Nephron (organoid): ENCODE measurements around the gene SPAG8.

Source experiments
- H3K27ac Mint-ChIP-seq, 3 experiments: 2 replicates each; pipeline ENCODE4 v1.8.0; 2020; ENCODE audit warnings: mixed read lengths in 3 of 3, mild to moderate bottlenecking in 2 of 3, moderate library complexity in 1 of 3
- H3K27me3 Mint-ChIP-seq: 2 replicates; pipeline ENCODE4 v1.8.0; 2021; ENCODE audit warnings: low read depth, mild to moderate bottlenecking, moderate library complexity, mixed read lengths
- H3K36me3 Mint-ChIP-seq: 2 replicates; pipeline ENCODE4 v1.8.0; 2020; ENCODE audit warnings: low read depth, mixed read lengths
- H3K4me1 Mint-ChIP-seq: 2 replicates; pipeline ENCODE4 v1.8.0; 2020; ENCODE audit warnings: mixed read lengths
- H3K4me3 Mint-ChIP-seq, 3 experiments: 2 replicates each; pipeline ENCODE4 v1.8.0; 2020; ENCODE audit warnings: mild to moderate bottlenecking in 3 of 3, mixed read lengths in 3 of 3, moderate library complexity in 2 of 3
- H3K9me3 Mint-ChIP-seq: 2 replicates; pipeline ENCODE4 v1.8.0; 2020; ENCODE audit warnings: mixed read lengths
- TF ChIP-seq, protein P1 (sequence below), 3 experiments: fragments of 200-600 bp; sonication (generic); IDR thresholded peaks; one replicate each; pipeline ENCODE4 v1.5.0; 2021; ENCODE audit warnings: antibody characterized with exemption in 3 of 3; ENCODE audit not compliant: unreplicated experiment in 3 of 3

The SPAG8 gene, protein sequence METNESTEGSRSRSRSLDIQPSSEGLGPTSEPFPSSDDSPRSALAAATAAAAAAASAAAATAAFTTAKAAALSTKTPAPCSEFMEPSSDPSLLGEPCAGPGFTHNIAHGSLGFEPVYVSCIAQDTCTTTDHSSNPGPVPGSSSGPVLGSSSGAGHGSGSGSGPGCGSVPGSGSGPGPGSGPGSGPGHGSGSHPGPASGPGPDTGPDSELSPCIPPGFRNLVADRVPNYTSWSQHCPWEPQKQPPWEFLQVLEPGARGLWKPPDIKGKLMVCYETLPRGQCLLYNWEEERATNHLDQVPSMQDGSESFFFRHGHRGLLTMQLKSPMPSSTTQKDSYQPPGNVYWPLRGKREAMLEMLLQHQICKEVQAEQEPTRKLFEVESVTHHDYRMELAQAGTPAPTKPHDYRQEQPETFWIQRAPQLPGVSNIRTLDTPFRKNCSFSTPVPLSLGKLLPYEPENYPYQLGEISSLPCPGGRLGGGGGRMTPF

DNA sequence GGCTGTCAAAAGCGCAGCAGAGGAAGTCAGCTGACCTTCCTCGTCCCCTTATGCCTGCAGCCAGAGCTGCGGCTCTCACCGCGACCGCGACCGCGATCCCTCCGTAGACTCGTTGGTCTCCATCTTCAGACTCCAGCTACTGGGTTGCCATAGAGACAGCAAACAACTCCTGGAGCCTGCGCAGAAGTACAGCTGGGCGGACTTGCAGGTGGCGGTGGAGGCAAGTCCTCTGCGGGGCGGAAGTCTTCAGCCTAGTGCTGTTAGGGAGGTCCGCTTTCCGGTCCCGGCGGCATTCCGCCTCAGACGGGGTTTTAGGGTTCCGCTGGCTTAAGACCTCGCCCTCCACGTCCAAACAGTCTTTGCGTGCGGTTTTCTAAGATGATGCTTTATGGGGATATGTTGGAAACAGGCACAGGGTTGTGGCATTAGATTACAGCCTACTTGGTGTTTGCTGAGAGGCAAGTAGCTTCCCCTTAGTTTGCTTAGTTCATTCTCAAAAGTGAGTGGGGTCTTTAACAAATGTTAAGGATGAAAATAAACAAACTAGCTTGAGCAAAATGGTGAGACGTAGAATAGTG is at the start of gene SPAG8:
TSS of gene SPAG8 (minus strand) at position 238 of the 578 bp plus-strand sequence. CDS start at position 123, 115 bp downstream.
- TF ChIP-seq, protein P1, sequence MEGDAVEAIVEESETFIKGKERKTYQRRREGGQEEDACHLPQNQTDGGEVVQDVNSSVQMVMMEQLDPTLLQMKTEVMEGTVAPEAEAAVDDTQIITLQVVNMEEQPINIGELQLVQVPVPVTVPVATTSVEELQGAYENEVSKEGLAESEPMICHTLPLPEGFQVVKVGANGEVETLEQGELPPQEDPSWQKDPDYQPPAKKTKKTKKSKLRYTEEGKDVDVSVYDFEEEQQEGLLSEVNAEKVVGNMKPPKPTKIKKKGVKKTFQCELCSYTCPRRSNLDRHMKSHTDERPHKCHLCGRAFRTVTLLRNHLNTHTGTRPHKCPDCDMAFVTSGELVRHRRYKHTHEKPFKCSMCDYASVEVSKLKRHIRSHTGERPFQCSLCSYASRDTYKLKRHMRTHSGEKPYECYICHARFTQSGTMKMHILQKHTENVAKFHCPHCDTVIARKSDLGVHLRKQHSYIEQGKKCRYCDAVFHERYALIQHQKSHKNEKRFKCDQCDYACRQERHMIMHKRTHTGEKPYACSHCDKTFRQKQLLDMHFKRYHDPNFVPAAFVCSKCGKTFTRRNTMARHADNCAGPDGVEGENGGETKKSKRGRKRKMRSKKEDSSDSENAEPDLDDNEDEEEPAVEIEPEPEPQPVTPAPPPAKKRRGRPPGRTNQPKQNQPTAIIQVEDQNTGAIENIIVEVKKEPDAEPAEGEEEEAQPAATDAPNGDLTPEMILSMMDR (IDR thresholded peaks at IDR 0.05; ENCODE audit: unreplicated experiment in 3 of 3): no peak
- Mint-ChIP-seq H3K4me3 (peak within 1 kb of the TSS; percentile 86 to 94 (median 92)), H3K36me3 (peaks cover 7% of the 10 kb centered on the region), H3K9me3 (no peaks in the 10 kb centered on the region), H3K27me3 (no peaks in the 10 kb centered on the region), H3K4me1 (peaks cover 36% of the 10 kb centered on the region), H3K27ac (peak within 1 kb of the TSS; percentile 97 to 99 (median 98))

DNA sequence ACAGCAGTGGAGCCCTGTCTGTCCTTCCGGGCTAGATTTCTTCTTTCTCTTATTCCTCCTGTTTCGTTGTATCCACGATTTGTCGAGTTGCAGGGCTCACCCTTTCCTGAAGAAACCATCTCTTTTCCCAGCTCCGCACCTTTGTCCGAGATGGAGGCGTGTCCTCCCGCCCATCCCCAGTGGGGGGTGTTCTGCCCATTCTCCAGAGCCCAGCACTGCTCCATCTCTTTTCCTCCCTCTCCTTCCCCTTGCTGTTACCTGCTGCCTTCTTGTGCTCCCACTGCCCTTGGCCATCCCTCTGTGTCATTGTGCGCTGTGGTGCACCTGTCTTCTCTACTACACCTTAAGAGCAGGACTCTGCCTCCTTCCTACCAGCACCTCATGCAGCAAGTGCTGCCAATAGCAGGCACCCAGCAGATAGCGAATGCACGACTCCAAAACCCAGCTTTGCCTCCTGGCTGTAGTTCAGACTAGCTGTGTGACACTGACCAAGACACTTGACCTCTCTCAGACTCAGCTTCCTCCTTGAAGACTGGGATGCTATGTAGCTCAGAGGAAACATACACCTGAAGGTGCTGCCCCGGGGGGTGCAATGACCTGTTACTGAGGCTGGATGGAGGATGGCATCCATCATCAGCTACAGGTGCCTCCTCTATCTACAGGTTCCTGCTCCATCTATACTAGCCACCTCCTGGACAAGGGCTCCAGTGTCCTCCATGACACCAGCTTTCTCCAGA is 49.3 kb upstream of the SPAG8 start:
- peaks cover 21% of the 10 kb centered on the region for H3K27me3 Mint-ChIP-seq
- no peaks in the 10 kb centered on the region for H3K36me3 Mint-ChIP-seq
- no peaks in the 10 kb centered on the region for H3K9me3 Mint-ChIP-seq
- no peaks in the 10 kb centered on the region for H3K4me1 Mint-ChIP-seq
- no peak overlapping the region for H3K4me3 Mint-ChIP-seq
- TF ChIP-seq, protein P1 (IDR thresholded peaks at IDR 0.05; ENCODE audit: unreplicated experiment in 3 of 3): no peak
- H3K27ac Mint-ChIP-seq: no peak overlapping the region

DNA sequence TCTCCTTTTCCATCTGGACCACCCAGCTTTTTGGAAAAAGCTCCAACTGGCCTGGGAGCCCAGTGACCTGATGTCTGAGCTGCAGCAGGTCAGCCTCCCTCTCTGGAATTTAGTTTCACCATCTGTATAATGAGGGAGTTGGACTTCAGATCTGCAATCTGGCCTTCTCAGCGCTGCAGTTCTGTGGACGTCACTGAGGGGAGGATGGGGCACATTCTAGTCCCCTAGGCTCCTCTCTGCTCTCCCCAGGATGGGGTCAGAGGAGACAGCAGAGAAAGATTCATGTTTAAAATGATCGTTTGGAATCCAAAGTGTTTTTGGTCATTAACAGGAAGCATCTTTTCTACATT is 47.9 kb upstream of the SPAG8 start:
- H3K4me1 Mint-ChIP-seq: no peaks in the 10 kb centered on the region
- TF ChIP-seq, protein P1 (IDR thresholded peaks at IDR 0.05; ENCODE audit: unreplicated experiment in 3 of 3): no peak

DNA sequence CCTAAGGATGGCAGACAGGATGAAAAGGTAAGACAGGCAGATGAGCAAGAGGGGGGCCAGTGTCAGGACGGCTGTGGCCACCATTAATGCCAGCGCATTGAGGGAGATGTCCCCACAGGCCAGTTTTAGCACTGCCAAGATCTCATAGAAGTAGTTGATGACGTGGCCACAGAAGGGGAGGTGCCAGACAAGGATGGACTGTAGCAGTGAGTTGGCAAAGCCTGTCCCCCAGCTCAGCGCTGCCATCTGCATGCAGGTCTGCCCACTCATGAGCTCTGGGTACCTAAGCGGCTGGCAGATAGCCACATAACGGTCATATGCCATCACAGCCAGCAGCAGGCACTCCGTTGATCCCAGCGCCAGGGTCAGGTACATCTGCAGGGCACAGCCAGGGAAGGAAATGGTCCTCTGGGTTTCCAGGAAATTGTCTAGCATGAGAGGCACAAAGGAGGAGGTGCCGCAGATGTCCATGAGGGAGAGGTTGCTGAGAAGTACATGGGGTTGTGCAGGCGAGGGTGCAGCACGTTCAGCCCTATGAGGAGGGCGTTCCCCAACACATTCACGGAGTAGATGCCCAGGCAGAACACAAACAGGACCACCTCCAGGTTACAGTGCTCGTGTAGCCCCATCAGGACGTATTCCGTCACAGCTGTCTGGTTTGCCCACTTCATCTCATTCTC is 47.4 kb upstream of the SPAG8 start:
- Mint-ChIP-seq H3K36me3 (peaks cover 3% of the 10 kb centered on the region), H3K4me1 (no peaks in the 10 kb centered on the region), H3K4me3 (no peak overlapping the region), H3K9me3 (no peaks in the 10 kb centered on the region), H3K27me3 (peaks cover 18% of the 10 kb centered on the region), H3K27ac (no peak overlapping the region)
- TF ChIP-seq, protein P1 (IDR thresholded peaks at IDR 0.05; ENCODE audit: unreplicated experiment in 3 of 3): no peak

More for the DNA sequence above, 47.9 kb upstream of the SPAG8 start:
- H3K9me3 Mint-ChIP-seq: no peaks in the 10 kb centered on the region
- no peak overlapping the region for H3K4me3 Mint-ChIP-seq
- H3K36me3 Mint-ChIP-seq: peaks cover 3% of the 10 kb centered on the region
- peaks cover 18% of the 10 kb centered on the region for H3K27me3 Mint-ChIP-seq
- no peak overlapping the region for H3K27ac Mint-ChIP-seq

DNA sequence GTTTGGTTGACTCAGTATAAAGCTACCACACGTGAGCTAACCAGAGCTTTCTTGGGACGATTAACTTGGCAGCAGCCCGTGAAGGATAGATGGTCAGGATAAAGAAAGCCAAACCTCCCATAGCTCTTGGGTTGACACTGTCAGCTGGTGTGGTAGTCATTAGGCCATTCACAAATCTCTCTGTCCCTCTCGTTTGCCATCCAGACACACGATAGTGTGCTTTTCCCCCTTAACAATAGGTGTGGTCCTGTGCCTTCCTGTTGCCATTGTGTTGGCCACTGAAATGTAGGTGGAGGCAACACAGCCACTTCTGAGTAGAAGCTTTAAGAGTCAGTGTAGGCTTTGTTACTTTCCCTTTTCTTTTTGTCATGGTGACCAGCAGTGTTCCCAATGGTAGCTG is 46.4 kb upstream of the SPAG8 start:
- peaks cover 3% of the 10 kb centered on the region for H3K36me3 Mint-ChIP-seq
- no peaks in the 10 kb centered on the region for H3K9me3 Mint-ChIP-seq
- H3K4me3 Mint-ChIP-seq: no peak overlapping the region
- H3K4me1 Mint-ChIP-seq: no peaks in the 10 kb centered on the region
- H3K27me3 Mint-ChIP-seq: peaks cover 18% of the 10 kb centered on the region
- TF ChIP-seq, protein P1 (IDR thresholded peaks at IDR 0.05; ENCODE audit: unreplicated experiment in 3 of 3): no peak
- H3K27ac Mint-ChIP-seq: no peak overlapping the region
